HepG2 (cell line): ENCODE data around the gene NEAT1. TPM values are rescaled to one million over a fixed set of nuclear protein-coding genes. Genes with fewer than 3 reads are reported as not detected.

Experiments
- CAMTA2 ChIP-seq: sonication (generic); formaldehyde crosslinking; IDR thresholded peaks from 2 replicates; pipeline ENCODE4 v1.4.0; 2020; ENCODE audit warnings: mild to moderate bottlenecking, missing genetic modification reagents, borderline replicate concordance
- HNRNPLL ChIP-seq: fragments of 200-400 bp; formaldehyde crosslinking; IDR thresholded peaks from 2 replicates; pipeline ENCODE4 v1.6.1; 2017; ENCODE audit warnings: mild to moderate bottlenecking, low read depth, low read length; ENCODE audit not compliant: poor library complexity, severe bottlenecking
- NAIF1 ChIP-seq: sonication (generic); formaldehyde crosslinking; IDR thresholded peaks from 2 replicates; pipeline ENCODE4 v1.5.0; 2020; ENCODE audit warnings: mild to moderate bottlenecking, missing genetic modification reagents, borderline replicate concordance
- ONECUT2 ChIP-seq: sonication (generic); formaldehyde crosslinking; IDR thresholded peaks from 2 replicates; pipeline ENCODE4 v1.4.0; 2020; ENCODE audit warnings: missing genetic modification reagents
- POLR2AphosphoS5 ChIP-seq: IDR thresholded peaks from 2 replicates; pipeline ENCODE4 v1.6.1; 2012; ENCODE audit warnings: low read depth, low read length
- SNAPC2 ChIP-seq: sonication (generic); formaldehyde crosslinking; IDR thresholded peaks from 2 replicates; pipeline ENCODE4 v1.8.1; 2022; ENCODE audit warnings: mild to moderate bottlenecking, missing genetic modification reagents
- ZNF256 ChIP-seq: sonication (generic); formaldehyde crosslinking; conservative IDR thresholded peaks from 2 replicates; pipeline ENCODE4 v1.4.0; 2020; ENCODE audit warnings: missing genetic modification reagents
- ZNF329 ChIP-seq: sonication (generic); formaldehyde crosslinking; IDR thresholded peaks from 2 replicates; pipeline ENCODE4 v1.9.0; 2021; ENCODE audit warnings: low read depth, mild to moderate bottlenecking, missing genetic modification reagents
- polyA plus RNA-seq, 8 experiments: library from polyadenylated mRNA; depleted of rRNA in 3 of 8; stranded (reverse) in 7 of 8; unstranded in 1 of 8; fragments of >200 nt; fragmentation: Illumina TruSeq in 4 of 8; extraction: Trizol in 4 of 8; gene quantifications; 2 replicates each; pipeline versions ENCODE4 v1.2.1 to v1.2.3, GENCODE V29; 2011 to 2016; ENCODE audit warnings: low read depth in 4 of 8, missing spikeins in 1 of 8, mixed read lengths in 1 of 8; ENCODE audit not compliant: insufficient read depth in 1 of 8
- total RNA-seq, 5 experiments: library from RNA; depleted of rRNA; stranded (reverse); fragments of >200 nt; fragmentation: Illumina TruSeq; extraction: Trizol; gene quantifications; 2 replicates each; pipeline ENCODE4 v1.2.3, GENCODE V29; 2016; ENCODE audit warnings: low read depth in 1 of 5
- TF ChIP-seq, protein P1 (sequence below): sonication (generic); formaldehyde crosslinking; IDR thresholded peaks from 2 replicates; pipeline ENCODE4 v1.5.0; 2020; ENCODE audit warnings: missing genetic modification reagents
- TF ChIP-seq, protein P2 (sequence below), 2 experiments: sonication (generic) in 1 of 2; formaldehyde crosslinking in 1 of 2; IDR thresholded peaks; 2 replicates each; pipeline versions ENCODE4 v1.6.1 to v1.9.0; 2014 to 2022; ENCODE audit warnings: antibody characterized with exemption in 1 of 2, borderline replicate concordance in 1 of 2, inconsistent platforms in 1 of 2, low read depth in 1 of 2, missing genetic modification reagents in 1 of 2
- TF ChIP-seq, protein P3 (sequence below): sonication (generic); formaldehyde crosslinking; IDR thresholded peaks from 2 replicates; pipeline ENCODE4 v1.4.0; 2020; ENCODE audit warnings: mild to moderate bottlenecking, missing genetic modification reagents
- TF ChIP-seq, protein P4 (sequence below): sonication (generic); formaldehyde crosslinking; IDR thresholded peaks from 2 replicates; pipeline ENCODE4 v1.4.0; 2020; ENCODE audit warnings: low read depth, mild to moderate bottlenecking, missing genetic modification reagents
- TF ChIP-seq, protein P5 (sequence below): sonication (generic); formaldehyde crosslinking; IDR thresholded peaks from 2 replicates; pipeline ENCODE4 v1.4.0; 2020; ENCODE audit warnings: missing genetic modification reagents, low read depth, mild to moderate bottlenecking, borderline replicate concordance

The NEAT1 gene
- total and polyA plus RNA-seq, 2 of the 13 experiments (the other 11 are each of a cell fraction or from before 2014, with no cell fraction given), result 20.5 to 41.2 TPM

DNA sequence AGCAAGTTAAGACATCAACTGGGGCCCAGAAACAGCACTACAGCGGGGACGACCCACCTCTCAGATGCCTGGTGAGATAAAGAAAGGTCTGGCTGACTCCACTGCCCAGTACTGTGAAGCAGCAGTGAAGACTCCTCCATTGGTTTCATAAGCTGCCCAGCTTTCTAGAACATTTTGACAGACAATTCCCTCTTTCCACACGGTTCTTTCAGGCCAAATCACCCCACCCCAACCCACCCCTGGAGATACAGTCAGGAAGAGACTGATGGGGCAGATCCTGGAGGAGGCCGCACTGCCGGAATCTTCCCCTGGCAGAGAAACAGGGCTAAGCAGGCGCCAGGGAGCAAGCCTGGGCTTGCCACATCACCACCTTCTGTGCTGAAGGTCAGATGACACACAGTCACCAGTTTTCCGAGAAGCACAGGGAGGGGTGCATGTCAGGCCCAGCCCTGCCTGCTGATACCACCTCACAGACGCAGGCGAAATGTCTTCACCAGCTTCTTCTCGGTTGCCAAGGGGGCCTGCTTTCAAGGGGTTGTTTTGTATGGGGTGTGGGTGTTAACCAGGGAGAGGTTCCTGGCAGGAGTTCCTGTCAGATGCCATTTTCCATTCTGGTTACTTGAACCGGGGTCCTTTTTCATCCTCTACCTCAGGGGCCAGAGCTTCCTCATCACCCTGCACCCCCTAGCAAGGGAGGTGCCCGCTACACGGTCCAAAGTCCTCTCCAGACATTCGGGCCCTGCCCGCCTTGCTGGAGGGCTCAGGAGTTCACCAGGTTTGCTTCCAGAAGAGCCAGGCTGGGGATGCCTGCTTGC, 1.4 kb upstream of the NEAT1 start (continued):
- TF ChIP-seq, protein P1, sequence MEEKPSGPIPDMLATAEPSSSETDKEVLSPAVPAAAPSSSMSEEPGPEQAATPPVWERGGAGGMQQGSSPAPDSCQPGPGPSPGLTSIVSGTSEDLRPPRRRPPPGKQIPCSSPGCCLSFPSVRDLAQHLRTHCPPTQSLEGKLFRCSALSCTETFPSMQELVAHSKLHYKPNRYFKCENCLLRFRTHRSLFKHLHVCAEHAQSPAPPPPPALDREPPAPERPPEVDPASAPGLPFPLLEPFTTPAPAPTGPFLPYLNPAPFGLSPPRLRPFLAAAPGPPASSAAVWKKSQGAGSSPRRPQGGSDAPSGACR, result no peak; the same call in 1 of the 2 replicates
- TF ChIP-seq POLR2AphosphoS5 (peak; percentile 77), NAIF1 (0 out of 2 replicates have a peak, but pooled peaks have one; percentile 1), SNAPC2 (0 out of 2 replicates have a peak, but pooled peaks have one; percentile 44), ZNF329 (peak; percentile 22; the same call in 1 of the 2 replicates), CAMTA2 (CRISPR knock-in tag) (no peak), HNRNPLL (no peak), ZNF256 (CRISPR knock-in tag) (no peak), ONECUT2 (CRISPR knock-in tag) (no peak)
- TF ChIP-seq, protein P2, sequence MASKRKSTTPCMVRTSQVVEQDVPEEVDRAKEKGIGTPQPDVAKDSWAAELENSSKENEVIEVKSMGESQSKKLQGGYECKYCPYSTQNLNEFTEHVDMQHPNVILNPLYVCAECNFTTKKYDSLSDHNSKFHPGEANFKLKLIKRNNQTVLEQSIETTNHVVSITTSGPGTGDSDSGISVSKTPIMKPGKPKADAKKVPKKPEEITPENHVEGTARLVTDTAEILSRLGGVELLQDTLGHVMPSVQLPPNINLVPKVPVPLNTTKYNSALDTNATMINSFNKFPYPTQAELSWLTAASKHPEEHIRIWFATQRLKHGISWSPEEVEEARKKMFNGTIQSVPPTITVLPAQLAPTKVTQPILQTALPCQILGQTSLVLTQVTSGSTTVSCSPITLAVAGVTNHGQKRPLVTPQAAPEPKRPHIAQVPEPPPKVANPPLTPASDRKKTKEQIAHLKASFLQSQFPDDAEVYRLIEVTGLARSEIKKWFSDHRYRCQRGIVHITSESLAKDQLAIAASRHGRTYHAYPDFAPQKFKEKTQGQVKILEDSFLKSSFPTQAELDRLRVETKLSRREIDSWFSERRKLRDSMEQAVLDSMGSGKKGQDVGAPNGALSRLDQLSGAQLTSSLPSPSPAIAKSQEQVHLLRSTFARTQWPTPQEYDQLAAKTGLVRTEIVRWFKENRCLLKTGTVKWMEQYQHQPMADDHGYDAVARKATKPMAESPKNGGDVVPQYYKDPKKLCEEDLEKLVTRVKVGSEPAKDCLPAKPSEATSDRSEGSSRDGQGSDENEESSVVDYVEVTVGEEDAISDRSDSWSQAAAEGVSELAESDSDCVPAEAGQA (IDR thresholded peaks at IDR 0.05; ENCODE audit: low read depth), result no peak
- TF ChIP-seq, protein P2 (CRISPR knock-in tag; IDR thresholded peaks at IDR 0.05; ENCODE audit: borderline replicate concordance), result no peak
- TF ChIP-seq, protein P3, sequence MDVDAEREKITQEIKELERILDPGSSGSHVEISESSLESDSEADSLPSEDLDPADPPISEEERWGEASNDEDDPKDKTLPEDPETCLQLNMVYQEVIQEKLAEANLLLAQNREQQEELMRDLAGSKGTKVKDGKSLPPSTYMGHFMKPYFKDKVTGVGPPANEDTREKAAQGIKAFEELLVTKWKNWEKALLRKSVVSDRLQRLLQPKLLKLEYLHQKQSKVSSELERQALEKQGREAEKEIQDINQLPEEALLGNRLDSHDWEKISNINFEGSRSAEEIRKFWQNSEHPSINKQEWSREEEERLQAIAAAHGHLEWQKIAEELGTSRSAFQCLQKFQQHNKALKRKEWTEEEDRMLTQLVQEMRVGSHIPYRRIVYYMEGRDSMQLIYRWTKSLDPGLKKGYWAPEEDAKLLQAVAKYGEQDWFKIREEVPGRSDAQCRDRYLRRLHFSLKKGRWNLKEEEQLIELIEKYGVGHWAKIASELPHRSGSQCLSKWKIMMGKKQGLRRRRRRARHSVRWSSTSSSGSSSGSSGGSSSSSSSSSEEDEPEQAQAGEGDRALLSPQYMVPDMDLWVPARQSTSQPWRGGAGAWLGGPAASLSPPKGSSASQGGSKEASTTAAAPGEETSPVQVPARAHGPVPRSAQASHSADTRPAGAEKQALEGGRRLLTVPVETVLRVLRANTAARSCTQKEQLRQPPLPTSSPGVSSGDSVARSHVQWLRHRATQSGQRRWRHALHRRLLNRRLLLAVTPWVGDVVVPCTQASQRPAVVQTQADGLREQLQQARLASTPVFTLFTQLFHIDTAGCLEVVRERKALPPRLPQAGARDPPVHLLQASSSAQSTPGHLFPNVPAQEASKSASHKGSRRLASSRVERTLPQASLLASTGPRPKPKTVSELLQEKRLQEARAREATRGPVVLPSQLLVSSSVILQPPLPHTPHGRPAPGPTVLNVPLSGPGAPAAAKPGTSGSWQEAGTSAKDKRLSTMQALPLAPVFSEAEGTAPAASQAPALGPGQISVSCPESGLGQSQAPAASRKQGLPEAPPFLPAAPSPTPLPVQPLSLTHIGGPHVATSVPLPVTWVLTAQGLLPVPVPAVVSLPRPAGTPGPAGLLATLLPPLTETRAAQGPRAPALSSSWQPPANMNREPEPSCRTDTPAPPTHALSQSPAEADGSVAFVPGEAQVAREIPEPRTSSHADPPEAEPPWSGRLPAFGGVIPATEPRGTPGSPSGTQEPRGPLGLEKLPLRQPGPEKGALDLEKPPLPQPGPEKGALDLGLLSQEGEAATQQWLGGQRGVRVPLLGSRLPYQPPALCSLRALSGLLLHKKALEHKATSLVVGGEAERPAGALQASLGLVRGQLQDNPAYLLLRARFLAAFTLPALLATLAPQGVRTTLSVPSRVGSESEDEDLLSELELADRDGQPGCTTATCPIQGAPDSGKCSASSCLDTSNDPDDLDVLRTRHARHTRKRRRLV, result no peak
- TF ChIP-seq, protein P4, sequence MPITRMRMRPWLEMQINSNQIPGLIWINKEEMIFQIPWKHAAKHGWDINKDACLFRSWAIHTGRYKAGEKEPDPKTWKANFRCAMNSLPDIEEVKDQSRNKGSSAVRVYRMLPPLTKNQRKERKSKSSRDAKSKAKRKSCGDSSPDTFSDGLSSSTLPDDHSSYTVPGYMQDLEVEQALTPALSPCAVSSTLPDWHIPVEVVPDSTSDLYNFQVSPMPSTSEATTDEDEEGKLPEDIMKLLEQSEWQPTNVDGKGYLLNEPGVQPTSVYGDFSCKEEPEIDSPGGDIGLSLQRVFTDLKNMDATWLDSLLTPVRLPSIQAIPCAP (CRISPR knock-in tag), result no peak
- TF ChIP-seq, protein P5, sequence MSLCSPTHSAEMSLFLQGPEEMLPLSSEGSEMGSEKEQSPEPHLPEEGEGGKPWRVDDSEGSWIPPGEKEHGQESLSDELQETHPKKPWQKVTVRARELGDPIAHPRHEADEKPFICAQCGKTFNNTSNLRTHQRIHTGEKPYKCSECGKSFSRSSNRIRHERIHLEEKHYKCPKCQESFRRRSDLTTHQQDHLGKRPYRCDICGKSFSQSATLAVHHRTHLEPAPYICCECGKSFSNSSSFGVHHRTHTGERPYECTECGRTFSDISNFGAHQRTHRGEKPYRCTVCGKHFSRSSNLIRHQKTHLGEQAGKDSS (CRISPR knock-in tag), result peak; percentile 35; the same call in 1 of the 2 replicates
